Upper lobe of right lung (tissue), 1 donor: Measurements from ENCODE around the gene TUBB1. TPM values are rescaled to one million over a fixed set of nuclear protein-coding genes. Genes with fewer than 3 reads are reported as not detected.

Experiments
- ATAC-seq: fragments of 200-7000 bp; cut with Tn5 transposase; one replicate; pipeline ENCODE4 v1.9.1; 2020; ENCODE audit warnings: mild to moderate bottlenecking, moderate library complexity
- DNase-seq: peaks from one replicate; pipeline ENCODE4 v3.0.0-alpha.2; 2020
- H3K27ac ChIP-seq: fragments of 200-600 bp; one replicate; pipeline ENCODE4 v1.8.0; 2022
- H3K27me3 ChIP-seq: fragments of 200-600 bp; one replicate; pipeline ENCODE4 v1.8.0; 2022; ENCODE audit warnings: mild to moderate bottlenecking
- H3K36me3 ChIP-seq: fragments of 200-600 bp; one replicate; pipeline ENCODE4 v1.8.0; 2022
- H3K4me1 ChIP-seq: fragments of 200-600 bp; one replicate; pipeline ENCODE4 v1.8.0; 2022
- H3K4me3 ChIP-seq: fragments of 200-600 bp; one replicate; pipeline ENCODE4 v1.8.0; 2022; ENCODE audit warnings: mild to moderate bottlenecking
- H3K9me3 ChIP-seq: fragments of 200-600 bp; one replicate; pipeline ENCODE4 v1.8.0; 2022
- CTCF ChIP-seq: fragments of 200-600 bp; IDR thresholded peaks from one replicate; pipeline ENCODE4 v1.8.0; 2022; ENCODE audit warnings: antibody characterized with exemption
- intact Hi-C: fragments of 100-400 bp; cut with DNase I; formaldehyde crosslinking; loops from one replicate; pipeline ENCODE4 v1.11.0; 2022
- long read RNA-seq: library from polyadenylated mRNA; unstranded; transcript quantifications from one replicate; pipeline ENCODE4 v2.0.0, GENCODE V29; 2021
- total RNA-seq: library from RNA; stranded (reverse); fragmentation: NEBNext Ultra II Directional; extraction: Animal tissue kit (Norgen Biotek cat#: 25700); gene quantifications from one replicate; pipeline ENCODE4 v1.2.1, GENCODE V29; 2021
- donor health status: DM: no; HTN: yes; CAD: no; lungs with severe emphysema.

The TUBB1 gene
- 3.0 TPM for total RNA-seq
- long read RNA-seq, partial matches to known transcripts, result 0 of 3 reads
- long read RNA-seq, other reads (novel, unspliced or antisense), result 0 of 3 reads

- Histone ChIP-seq H3K36me3 (peaks cover 18% of the 10 kb centered on the region), H3K27me3 (no peaks in the 10 kb centered on the region), H3K4me3 (no peak within 1 kb of the TSS), H3K4me1 (no peaks in the 10 kb centered on the region), H3K9me3 (no peaks in the 10 kb centered on the region), H3K27ac (no peak within 1 kb of the TSS)
- ATAC-seq (no peak), DNase-seq (no peak)
- no peak for TF ChIP-seq CTCF
- intact Hi-C loops, result no loop called here
Measured at GRCh38 chr20:59019217-59019616, at the start of gene TUBB1. TUBB1 (plus strand) TSS chr20:59019429; CDS start chr20:59019523, 94 bp downstream.

- Histone ChIP-seq H3K27ac (no peak overlapping the region), H3K4me3 (no peak overlapping the region), H3K4me1 (no peaks in the 10 kb centered on the region), H3K9me3 (no peaks in the 10 kb centered on the region), H3K36me3 (no peaks in the 10 kb centered on the region), H3K27me3 (no peaks in the 10 kb centered on the region)
- DNase-seq (no peak), ATAC-seq (no peak)
- TF ChIP-seq CTCF, result no peak
- intact Hi-C loops, result no loop called here
Measured at GRCh38 chr20:58969439-58969838, 49.8 kb upstream of the TUBB1 start.

GRCh38 chr20:58970146-58970545 lies 49.1 kb upstream of the TUBB1 start:
- ATAC-seq (no peak), DNase-seq (no peak)
- intact Hi-C loops, result no loop called here
- Histone ChIP-seq H3K36me3 (no peaks in the 10 kb centered on the region), H3K27me3 (no peaks in the 10 kb centered on the region), H3K4me3 (no peak overlapping the region), H3K27ac (no peak overlapping the region), H3K9me3 (peaks cover under 1% of the 10 kb centered on the region), H3K4me1 (no peaks in the 10 kb centered on the region)
- TF ChIP-seq CTCF, result no peak

GRCh38 chr20:58971429-58971828 lies 47.8 kb upstream of the TUBB1 start:
- intact Hi-C loops, result no loop called here

GRCh38 chr20:58973179-58973578 lies 46.0 kb upstream of the TUBB1 start:
- Histone ChIP-seq H3K27me3 (no peaks in the 10 kb centered on the region), H3K4me1 (no peaks in the 10 kb centered on the region), H3K27ac (no peak overlapping the region), H3K9me3 (peaks cover 9% of the 10 kb centered on the region), H3K36me3 (no peaks in the 10 kb centered on the region), H3K4me3 (no peak overlapping the region)
- DNase-seq, result no peak
- intact Hi-C loops, result no loop called here
- ATAC-seq, result no peak
- TF ChIP-seq CTCF, result no peak

More at GRCh38 chr20:58971429-58971828, 47.8 kb upstream of the TUBB1 start:
- DNase-seq (no peak), ATAC-seq (no peak)
- no peak overlapping the region for H3K4me3 ChIP-seq
- H3K4me1 ChIP-seq, result no peaks in the 10 kb centered on the region
- peaks cover 9% of the 10 kb centered on the region for H3K9me3 ChIP-seq
- no peaks in the 10 kb centered on the region for H3K27me3 ChIP-seq
- no peaks in the 10 kb centered on the region for H3K36me3 ChIP-seq
- no peak overlapping the region for H3K27ac ChIP-seq
- no peak for TF ChIP-seq CTCF

- intact Hi-C loops, result no loop called here
- Histone ChIP-seq H3K27ac (no peak overlapping the region), H3K27me3 (no peaks in the 10 kb centered on the region), H3K4me1 (no peaks in the 10 kb centered on the region), H3K9me3 (peaks cover 9% of the 10 kb centered on the region), H3K36me3 (no peaks in the 10 kb centered on the region), H3K4me3 (no peak overlapping the region)
- TF ChIP-seq CTCF, result no peak
- no peak for DNase-seq
- ATAC-seq, result no peak
Measured at GRCh38 chr20:58973866-58974265, 45.4 kb upstream of the TUBB1 start.
